GM12878 (cell line): Measurements from ENCODE around the gene TRIAP1. TPM values are rescaled to one million over a fixed set of nuclear protein-coding genes. Genes with fewer than 3 reads are reported as not detected.

Source experiments
- ATAC-seq: fragments of 200-7000 bp; cut with Tn5 transposase; 3 replicates; pipeline ENCODE4 v1.9.1; 2020; ENCODE audit warnings: mild to moderate bottlenecking, moderate library complexity
- BruUV-seq: library from RNA; stranded (reverse); fragments of 400-500 nt; replicated peaks from 2 replicates; lab custom pipeline; 2021; lab: Mats Ljungman, UMichigan
- CTCF ChIA-PET: fragments of 300-600 bp; sonication (Branson Sonifier 250); formaldehyde crosslinking; extraction: SDS; loops from one replicate; lab custom pipeline; 2021; ENCODE audit warnings: inconsistent platforms; lab: Yijun Ruan, JAX
- POLR2A ChIA-PET: fragments of 350-600 bp; formaldehyde crosslinking; extraction: SDS; loops from one replicate; lab custom pipeline; 2021; ENCODE audit warnings: inconsistent platforms; lab: Charles Lee
- RAD21 ChIA-PET: fragments of 300-600 bp; sonication (Branson Sonifier 250); formaldehyde crosslinking; loops from one replicate; lab custom pipeline; 2023; ENCODE audit warnings: antibody characterized with exemption; ENCODE audit not compliant: unreplicated experiment; lab: Charles Lee
- SMC1A ChIA-PET: fragments of 300-600 bp; sonication (Branson Sonifier 250); formaldehyde crosslinking; loops from one replicate; lab custom pipeline; 2023; ENCODE audit not compliant: unreplicated experiment, uncharacterized antibody; lab: Charles Lee
- DNase-seq: peaks from one replicate; pipeline ENCODE4 v3.0.0-alpha.2; 2011; ENCODE audit warnings: low read depth, low spot score
- FAIRE-seq: peaks from 3 replicates; lab custom pipeline; 2011; peaks lifted over from hg19 to GRCh38; lab: Jason Lieb, UNC
- H2AFZ ChIP-seq: 2 replicates; pipeline ENCODE4 v1.6.0; 2011; ENCODE audit warnings: low read depth, low read length, control low read depth; ENCODE audit not compliant: control insufficient read depth
- H3K27ac ChIP-seq: 2 replicates; pipeline ENCODE4 v1.5.1; 2011; ENCODE audit warnings: control low read depth; ENCODE audit not compliant: control insufficient read depth, insufficient read depth
- H3K27me3 ChIP-seq, 2 experiments: replicated peaks in 1 of 2; 2 replicates each; pipeline versions ENCODE4 v1.6.0 to v1.6.1; 2011; ENCODE audit warnings: low read length in 1 of 2; ENCODE audit not compliant: control insufficient read depth in 2 of 2, insufficient read depth in 2 of 2
- H3K36me3 ChIP-seq, 2 experiments: 2 replicates each; pipeline ENCODE4 v1.5.1; 2011; ENCODE audit warnings: low read length in 1 of 2; ENCODE audit not compliant: control insufficient read depth in 2 of 2, insufficient read depth in 2 of 2
- H3K4me1 ChIP-seq: 2 replicates; pipeline ENCODE4 v1.6.1; 2011; ENCODE audit warnings: mild to moderate bottlenecking, low read length, moderate library complexity, mixed read lengths; ENCODE audit not compliant: control insufficient read depth, insufficient read depth
- H3K4me2 ChIP-seq: 2 replicates; pipeline ENCODE4 v1.6.0; 2011; ENCODE audit warnings: control low read depth; ENCODE audit not compliant: control insufficient read depth, insufficient read depth
- H3K4me3 ChIP-seq: fragments of 200-600 bp; sonication (generic); 2 replicates; pipeline ENCODE4 v1.5.1; 2016
- H3K79me2 ChIP-seq: 2 replicates; pipeline ENCODE4 v1.6.0; 2011; ENCODE audit warnings: low read length; ENCODE audit not compliant: control insufficient read depth, insufficient read depth
- H3K9ac ChIP-seq: 2 replicates; pipeline ENCODE4 v1.8.0; 2011; ENCODE audit warnings: low read length, control low read depth, mixed read lengths; ENCODE audit not compliant: control insufficient read depth, insufficient read depth
- H3K9me3 ChIP-seq: replicated peaks from 3 replicates; pipeline ENCODE4 v1.5.1; 2011; ENCODE audit warnings: mild to moderate bottlenecking, low read length; ENCODE audit not compliant: control insufficient read depth, insufficient read depth
- H4K20me1 ChIP-seq: 2 replicates; pipeline ENCODE4 v1.6.0; 2011; ENCODE audit not compliant: control insufficient read depth, insufficient read depth
- BACH1 ChIP-seq: fragments of 450-650 bp; IDR thresholded peaks from 2 replicates; pipeline ENCODE4 v1.6.1; 2017; ENCODE audit warnings: mild to moderate bottlenecking, borderline replicate concordance
- CTCF ChIP-seq, 3 experiments: IDR thresholded peaks in 2 of 3; conservative IDR thresholded peaks in 1 of 3; 2 replicates each; pipeline ENCODE4 v1.5.1; 2011; ENCODE audit warnings: low read depth in 3 of 3, low read length in 3 of 3, mild to moderate bottlenecking in 3 of 3, control low read depth in 2 of 3, moderate library complexity in 2 of 3, inconsistent platforms in 1 of 3, mixed read lengths in 1 of 3; ENCODE audit not compliant: control insufficient read depth in 2 of 3, insufficient read depth in 1 of 3; ENCODE audit errors: extremely low read depth in 1 of 3
- E2F4 ChIP-seq: IDR thresholded peaks from 2 replicates; pipeline ENCODE4 v1.6.1; 2012; ENCODE audit warnings: low read depth, low read length, improper control_type of control experiment
- EGR1 ChIP-seq, 2 experiments: IDR thresholded peaks; 1 replicate in 1 of 2; 2 replicates in 1 of 2; pipeline ENCODE4 v1.6.1; 2011 to 2012; ENCODE audit warnings: low read depth in 2 of 2, low read length in 2 of 2, borderline replicate concordance in 1 of 2, mild to moderate bottlenecking in 1 of 2, moderate library complexity in 1 of 2
- FOXK2 ChIP-seq: fragments of 450-650 bp; IDR thresholded peaks from 2 replicates; pipeline ENCODE4 v1.6.1; 2017; ENCODE audit warnings: mild to moderate bottlenecking, moderate library complexity
- HDAC6 ChIP-seq: fragments of 200-600 bp; sonication (generic); IDR thresholded peaks from one replicate; pipeline ENCODE4 v1.8.0; 2017; ENCODE audit warnings: antibody characterized with exemption; ENCODE audit not compliant: unreplicated experiment
- JUNB ChIP-seq: IDR thresholded peaks from 2 replicates; pipeline ENCODE4 v1.6.1; 2016; ENCODE audit warnings: antibody characterized with exemption, mild to moderate bottlenecking
- KLF5 ChIP-seq: fragments of 450-650 bp; IDR thresholded peaks from 2 replicates; pipeline ENCODE4 v1.6.1; 2014; ENCODE audit warnings: mild to moderate bottlenecking; ENCODE audit not compliant: partially characterized antibody
- MEF2A ChIP-seq: IDR thresholded peaks from 2 replicates; pipeline ENCODE4 v1.6.1; 2011; ENCODE audit warnings: low read depth, mild to moderate bottlenecking, low read length, moderate library complexity; ENCODE audit not compliant: insufficient read depth
- MXI1 ChIP-seq: fragments of 150-350 bp; IDR thresholded peaks from 2 replicates; pipeline ENCODE4 v1.6.1; 2011; ENCODE audit warnings: low read depth, mild to moderate bottlenecking, inconsistent platforms, low read length, improper control_type of control experiment
- MYB ChIP-seq: fragments of 150-350 bp; IDR thresholded peaks from 2 replicates; pipeline ENCODE4 v1.6.1; 2014; ENCODE audit warnings: mild to moderate bottlenecking, low read depth, low read length, borderline replicate concordance
- MYC ChIP-seq: IDR thresholded peaks from 2 replicates; pipeline ENCODE4 v1.6.1; 2011; ENCODE audit warnings: mild to moderate bottlenecking, low read length, moderate library complexity, inconsistent platforms; ENCODE audit not compliant: insufficient read depth, insufficient replicate concordance, insufficient read length, severe bottlenecking
- NR2C2 ChIP-seq: IDR thresholded peaks from 2 replicates; pipeline ENCODE4 v1.6.1; 2011; ENCODE audit warnings: borderline replicate concordance, low read depth; ENCODE audit not compliant: control insufficient read depth, insufficient read length
- RAD51 ChIP-seq: fragments of 450-650 bp; IDR thresholded peaks from 2 replicates; pipeline ENCODE4 v1.6.1; 2016; ENCODE audit warnings: moderate library complexity, mild to moderate bottlenecking, inconsistent platforms
- YBX1 ChIP-seq: fragments of 450-650 bp; IDR thresholded peaks from 2 replicates; pipeline ENCODE4 v1.6.1; 2016; ENCODE audit warnings: antibody characterized with exemption
- YY1 ChIP-seq: IDR thresholded peaks from 2 replicates; pipeline ENCODE4 v1.6.1; 2011; ENCODE audit warnings: low read depth, mild to moderate bottlenecking, low read length
- ZNF274 ChIP-seq: IDR thresholded peaks from one replicate; pipeline ENCODE4 v1.8.0; 2011; ENCODE audit not compliant: insufficient read length, insufficient read depth
- ZNF687 ChIP-seq: fragments of 450-650 bp; IDR thresholded peaks from 2 replicates; pipeline ENCODE4 v1.6.1; 2017; ENCODE audit warnings: mild to moderate bottlenecking, moderate library complexity
- WGBS: methylation state at CpG from one replicate; pipeline ENCODE4 v1.1.6; 2016; ENCODE audit warnings: low lambda C conversion rate; ENCODE audit not compliant: insufficient replicate concordance, insufficient coverage; ENCODE audit errors: missing lambda C conversion rate; 5-methylcytosine and 5-hydroxymethylcytosine counted together
- in situ Hi-C: fragments of 300-500 bp; cut with MboI; formaldehyde crosslinking; loops from 9 replicates; pipeline ENCODE4 v1.14.3; 2018; ENCODE audit warnings: mixed read lengths
- intact Hi-C: fragments of 100-400 bp; cut with micrococcal nuclease; formaldehyde crosslinking; loops from one replicate; pipeline ENCODE4 v1.14.2; 2022; ENCODE audit not compliant: unreplicated experiment
- polyA plus RNA-seq, 11 experiments: library from polyadenylated mRNA; depleted of rRNA in 4 of 11; unstranded in 6 of 11; stranded (reverse) in 5 of 11; fragments of >200 nt; fragmentation: Nextera tagmentation in 4 of 11; fragmentation: Illumina TruSeq in 1 of 11; extraction: Ambion mirVana in 4 of 11; extraction: Trizol in 1 of 11; gene quantifications; 1 replicate in 1 of 11; 2 replicates in 10 of 11; pipeline versions ENCODE4 v1.2.1 to v1.2.3, GENCODE V29; 2011 to 2016; ENCODE audit warnings: inconsistent platforms in 2 of 11, missing spikeins in 2 of 11, low read depth in 1 of 11
- total RNA-seq, 4 experiments: library from RNA; depleted of rRNA in 3 of 4; stranded (reverse); fragments of >200 nt in 3 of 4; fragmentation: Illumina TruSeq in 1 of 4; extraction: Trizol in 1 of 4; gene quantifications; 2 replicates each; pipeline versions ENCODE4 v1.2.1 to v1.2.3, GENCODE V29; 2013 to 2021

Gene TRIAP1
- total and polyA plus RNA-seq, 10 of the 15 experiments (the other 5 are each of a cell fraction or from before 2014, with no cell fraction given): 44.8 to 346 (median 80.8) TPM

DNA sequence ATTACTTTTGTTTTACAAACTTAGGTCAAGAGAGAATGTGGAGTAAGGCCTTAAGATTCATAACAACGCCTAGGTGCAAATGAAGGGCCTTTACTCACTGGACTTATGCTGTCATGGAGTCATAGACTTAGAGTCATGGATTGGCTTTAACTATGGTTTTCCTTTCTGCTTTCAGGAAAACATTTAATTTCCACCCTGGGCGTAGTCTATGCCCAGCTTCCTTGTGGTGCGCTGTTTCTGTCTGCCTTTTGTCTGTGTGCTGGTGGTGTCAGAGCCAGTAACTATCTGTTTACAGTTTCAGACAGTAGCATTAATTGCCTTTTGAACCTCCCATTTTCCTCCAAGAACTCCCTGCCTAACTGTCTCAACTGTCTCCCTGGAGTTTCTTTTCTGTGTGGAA is 40.1 kb downstream of the TRIAP1 start:
- ChIA-PET RAD21 (no interaction called here), CTCF (interaction anchor here (1.4 kb wide), 1 partner anchor 31 kb away, joined by 4 read pairs; no protein-coding TSS in a partner anchor), POLR2A (no interaction called here), SMC1A (interaction anchor here (0.6 kb wide), 1 partner anchor 123 kb away, joined by 3 read pairs; no protein-coding TSS in a partner anchor)
- Histone ChIP-seq H3K36me3 (no peaks in the 10 kb centered on the region), H4K20me1 (no peaks in the 10 kb centered on the region), H3K4me3 (no peak overlapping the region), H3K9ac (no peak overlapping the region), H3K27me3 (no peaks in the 10 kb centered on the region), H2AFZ (no peak overlapping the region), H3K79me2 (no peaks in the 10 kb centered on the region), H3K9me3 (no peaks in the 10 kb centered on the region), H3K4me2 (no peak overlapping the region), H3K27ac (no peak overlapping the region), H3K4me1 (no peaks in the 10 kb centered on the region)
- no peak for DNase-seq
- ATAC-seq: no peak
- in situ Hi-C loops (no loop called here), intact Hi-C loops (no loop called here)
- 77% methylated on average over 3 of the region's 3 CpGs for WGBS
- no TSS peak for BruUV-seq
- TF ChIP-seq ZNF687 (no peak), ZNF274 (no peak), NR2C2 (no peak), MEF2A (no peak), YY1 (no peak), EGR1 (IDR thresholded peaks at IDR 0.05; ENCODE audit: borderline replicate concordance in 1 of 2, low read depth in 2 of 2, low read length in 2 of 2) (no peak), FOXK2 (no peak), MYB (no peak), KLF5 (no peak), MYC (no peak), RAD51 (no peak), YBX1 (no peak), HDAC6 (no peak), CTCF (IDR thresholded peaks at IDR 0.05 in 2 of 3, conservative IDR thresholded peaks at IDR 0.05 in 1 of 3; ENCODE audit: control insufficient read depth in 2 of 3, extremely low read depth in 1 of 3, insufficient read depth in 1 of 3, low read depth in 3 of 3, low read length in 3 of 3) (no peak), JUNB (no peak), MXI1 (no peak), E2F4 (no peak), BACH1 (no peak)
- no peak for FAIRE-seq
